GM12878 (cell line): Measurements from ENCODE around the gene GIPC1. TPM values are rescaled to one million over a fixed set of nuclear protein-coding genes. Genes with fewer than 3 reads are reported as not detected.

Source experiments
- ATAC-seq: fragments of 200-7000 bp; cut with Tn5 transposase; 3 replicates; pipeline ENCODE4 v1.9.1; 2020; ENCODE audit warnings: mild to moderate bottlenecking, moderate library complexity
- BruUV-seq: library from RNA; stranded (reverse); fragments of 400-500 nt; replicated peaks from 2 replicates; lab custom pipeline; 2021; lab: Mats Ljungman, UMichigan
- CTCF ChIA-PET: fragments of 300-600 bp; sonication (Branson Sonifier 250); formaldehyde crosslinking; extraction: SDS; loops from one replicate; lab custom pipeline; 2021; ENCODE audit warnings: inconsistent platforms; lab: Yijun Ruan, JAX
- POLR2A ChIA-PET: fragments of 350-600 bp; formaldehyde crosslinking; extraction: SDS; loops from one replicate; lab custom pipeline; 2021; ENCODE audit warnings: inconsistent platforms; lab: Charles Lee
- RAD21 ChIA-PET: fragments of 300-600 bp; sonication (Branson Sonifier 250); formaldehyde crosslinking; loops from one replicate; lab custom pipeline; 2023; ENCODE audit warnings: antibody characterized with exemption; ENCODE audit not compliant: unreplicated experiment; lab: Charles Lee
- SMC1A ChIA-PET: fragments of 300-600 bp; sonication (Branson Sonifier 250); formaldehyde crosslinking; loops from one replicate; lab custom pipeline; 2023; ENCODE audit not compliant: unreplicated experiment, uncharacterized antibody; lab: Charles Lee
- DNase-seq: peaks from one replicate; pipeline ENCODE4 v3.0.0-alpha.2; 2011; ENCODE audit warnings: low read depth, low spot score
- FAIRE-seq: peaks from 3 replicates; lab custom pipeline; 2011; peaks lifted over from hg19 to GRCh38; lab: Jason Lieb, UNC
- H2AFZ ChIP-seq: 2 replicates; pipeline ENCODE4 v1.6.0; 2011; ENCODE audit warnings: low read depth, low read length, control low read depth; ENCODE audit not compliant: control insufficient read depth
- H3K27ac ChIP-seq: 2 replicates; pipeline ENCODE4 v1.5.1; 2011; ENCODE audit warnings: control low read depth; ENCODE audit not compliant: control insufficient read depth, insufficient read depth
- H3K27me3 ChIP-seq, 2 experiments: replicated peaks in 1 of 2; 2 replicates each; pipeline versions ENCODE4 v1.6.0 to v1.6.1; 2011; ENCODE audit warnings: low read length in 1 of 2; ENCODE audit not compliant: control insufficient read depth in 2 of 2, insufficient read depth in 2 of 2
- H3K36me3 ChIP-seq, 2 experiments: 2 replicates each; pipeline ENCODE4 v1.5.1; 2011; ENCODE audit warnings: low read length in 1 of 2; ENCODE audit not compliant: control insufficient read depth in 2 of 2, insufficient read depth in 2 of 2
- H3K4me1 ChIP-seq: 2 replicates; pipeline ENCODE4 v1.6.1; 2011; ENCODE audit warnings: mild to moderate bottlenecking, low read length, moderate library complexity, mixed read lengths; ENCODE audit not compliant: control insufficient read depth, insufficient read depth
- H3K4me2 ChIP-seq: 2 replicates; pipeline ENCODE4 v1.6.0; 2011; ENCODE audit warnings: control low read depth; ENCODE audit not compliant: control insufficient read depth, insufficient read depth
- H3K4me3 ChIP-seq: fragments of 200-600 bp; sonication (generic); 2 replicates; pipeline ENCODE4 v1.5.1; 2016
- H3K79me2 ChIP-seq: 2 replicates; pipeline ENCODE4 v1.6.0; 2011; ENCODE audit warnings: low read length; ENCODE audit not compliant: control insufficient read depth, insufficient read depth
- H3K9ac ChIP-seq: 2 replicates; pipeline ENCODE4 v1.8.0; 2011; ENCODE audit warnings: low read length, control low read depth, mixed read lengths; ENCODE audit not compliant: control insufficient read depth, insufficient read depth
- H3K9me3 ChIP-seq: replicated peaks from 3 replicates; pipeline ENCODE4 v1.5.1; 2011; ENCODE audit warnings: mild to moderate bottlenecking, low read length; ENCODE audit not compliant: control insufficient read depth, insufficient read depth
- H4K20me1 ChIP-seq: 2 replicates; pipeline ENCODE4 v1.6.0; 2011; ENCODE audit not compliant: control insufficient read depth, insufficient read depth
- BACH1 ChIP-seq: fragments of 450-650 bp; IDR thresholded peaks from 2 replicates; pipeline ENCODE4 v1.6.1; 2017; ENCODE audit warnings: mild to moderate bottlenecking, borderline replicate concordance
- CBFB ChIP-seq: IDR thresholded peaks from 2 replicates; pipeline ENCODE4 v1.6.1; 2016; ENCODE audit warnings: antibody characterized with exemption, low read depth
- E2F8 ChIP-seq: fragments of 450-650 bp; IDR thresholded peaks from 2 replicates; pipeline ENCODE4 v1.6.1; 2018; ENCODE audit warnings: mild to moderate bottlenecking, low read depth, moderate library complexity; ENCODE audit not compliant: partially characterized antibody
- IRF3 ChIP-seq: fragments of 450-650 bp; IDR thresholded peaks from 2 replicates; pipeline ENCODE4 v1.6.1; 2014; ENCODE audit warnings: mild to moderate bottlenecking
- MYC ChIP-seq: IDR thresholded peaks from 2 replicates; pipeline ENCODE4 v1.6.1; 2011; ENCODE audit warnings: mild to moderate bottlenecking, low read length, moderate library complexity, inconsistent platforms; ENCODE audit not compliant: insufficient read depth, insufficient replicate concordance, insufficient read length, severe bottlenecking
- NBN ChIP-seq: fragments of 450-650 bp; IDR thresholded peaks from 2 replicates; pipeline ENCODE4 v1.6.1; 2016
- SKIL ChIP-seq: fragments of 450-650 bp; IDR thresholded peaks from 2 replicates; pipeline ENCODE4 v1.6.1; 2017; ENCODE audit warnings: mild to moderate bottlenecking, low read depth, inconsistent platforms; ENCODE audit not compliant: poor library complexity, severe bottlenecking
- SMARCA5 ChIP-seq: fragments of 450-650 bp; IDR thresholded peaks from 2 replicates; pipeline ENCODE4 v1.6.1; 2017; ENCODE audit warnings: mild to moderate bottlenecking
- ZNF384 ChIP-seq: IDR thresholded peaks from 2 replicates; pipeline ENCODE4 v1.6.1; 2012; ENCODE audit warnings: low read depth, mild to moderate bottlenecking, low read length, improper control_type of control experiment, borderline replicate concordance
- WGBS: methylation state at CpG from one replicate; pipeline ENCODE4 v1.1.6; 2016; ENCODE audit warnings: low lambda C conversion rate; ENCODE audit not compliant: insufficient replicate concordance, insufficient coverage; ENCODE audit errors: missing lambda C conversion rate; 5-methylcytosine and 5-hydroxymethylcytosine counted together
- in situ Hi-C: fragments of 300-500 bp; cut with MboI; formaldehyde crosslinking; loops from 9 replicates; pipeline ENCODE4 v1.14.3; 2018; ENCODE audit warnings: mixed read lengths
- intact Hi-C: fragments of 100-400 bp; cut with micrococcal nuclease; formaldehyde crosslinking; loops from one replicate; pipeline ENCODE4 v1.14.2; 2022; ENCODE audit not compliant: unreplicated experiment
- polyA plus RNA-seq, 11 experiments: library from polyadenylated mRNA; depleted of rRNA in 4 of 11; unstranded in 6 of 11; stranded (reverse) in 5 of 11; fragments of >200 nt; fragmentation: Nextera tagmentation in 4 of 11; fragmentation: Illumina TruSeq in 1 of 11; extraction: Ambion mirVana in 4 of 11; extraction: Trizol in 1 of 11; gene quantifications; 1 replicate in 1 of 11; 2 replicates in 10 of 11; pipeline versions ENCODE4 v1.2.1 to v1.2.3, GENCODE V29; 2011 to 2016; ENCODE audit warnings: inconsistent platforms in 2 of 11, missing spikeins in 2 of 11, low read depth in 1 of 11
- total RNA-seq, 4 experiments: library from RNA; depleted of rRNA in 3 of 4; stranded (reverse); fragments of >200 nt in 3 of 4; fragmentation: Illumina TruSeq in 1 of 4; extraction: Trizol in 1 of 4; gene quantifications; 2 replicates each; pipeline versions ENCODE4 v1.2.1 to v1.2.3, GENCODE V29; 2013 to 2021

Gene GIPC1
- total and polyA plus RNA-seq, 10 of the 15 experiments (the other 5 are each of a cell fraction or from before 2014, with no cell fraction given) = 0.47 to 24.1 (median 13.6) TPM

GRCh38 chr19:14449321-14449720 is 46.6 kb downstream of the GIPC1 start:
- Histone ChIP-seq H3K9me3 (no peaks in the 10 kb centered on the region; the same call in 2 of the 3 replicates), H3K9ac (no peak overlapping the region), H3K27me3 (no peaks in the 10 kb centered on the region), H3K4me3 (no peak overlapping the region), H3K27ac (no peak overlapping the region), H4K20me1 (no peaks in the 10 kb centered on the region; the same call in 1 of the 2 replicates), H3K4me2 (no peak overlapping the region), H3K79me2 (no peaks in the 10 kb centered on the region), H2AFZ (no peak overlapping the region), H3K36me3 (peaks cover 27 to 40% of the 10 kb centered on the region in 2 experiments), H3K4me1 (no peaks in the 10 kb centered on the region)
- RAD21 ChIA-PET = no interaction called here
- BruUV-seq = no TSS peak
- POLR2A ChIA-PET = no interaction called here
- in situ Hi-C loops = no loop called here
- no peak for TF ChIP-seq MYC
- no peak for TF ChIP-seq NBN
- no peak for TF ChIP-seq BACH1
- TF ChIP-seq SMARCA5 = no peak
- no peak for TF ChIP-seq CBFB
- no peak for TF ChIP-seq SKIL
- no peak for TF ChIP-seq IRF3
- TF ChIP-seq ZNF384 = no peak
- no peak for TF ChIP-seq E2F8
- CTCF ChIA-PET = no interaction called here
- WGBS = 89% methylated on average over 6 of the region's 6 CpGs
- ATAC-seq = no peak
- no peak for FAIRE-seq
- intact Hi-C loops = no loop called here
- SMC1A ChIA-PET = no interaction called here
- no peak for DNase-seq
